ENCODE measurements around the gene SRMS.
A peak's percentile ranks its signal among the peaks of the same experiment; 100 is the strongest.

SRMS gene

DNA sequence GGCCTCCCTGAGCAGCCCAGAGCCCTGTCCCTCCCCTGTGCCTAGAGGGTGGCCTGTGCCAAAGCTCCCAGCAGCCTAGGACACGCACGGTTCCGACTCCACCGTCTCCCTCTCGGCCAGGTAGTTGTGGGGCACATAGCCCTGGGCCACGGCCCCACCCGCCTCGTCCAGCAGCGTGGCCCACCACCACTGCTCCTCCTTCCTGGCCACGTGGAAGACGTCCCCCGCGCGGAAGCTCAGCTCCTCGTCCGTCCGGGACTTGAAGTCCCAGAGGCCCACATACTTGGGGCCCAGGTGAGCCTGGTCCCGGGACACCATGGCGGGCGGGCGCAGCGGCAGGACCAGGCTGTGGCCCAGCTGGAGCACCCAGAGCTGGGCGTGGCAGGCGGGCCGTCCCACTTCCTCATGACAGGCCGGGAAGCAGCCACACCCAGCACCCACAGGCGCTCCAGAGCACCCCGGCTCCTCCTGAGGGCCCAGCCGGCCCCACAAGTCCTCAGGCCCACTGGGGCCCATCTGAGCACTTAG is 10.5 kb downstream of the SRMS start, which contains the start of gene PTK6:
TSS of gene PTK6 (minus strand) at position 380 of the 528 bp plus-strand sequence. CDS start at position 318, 62 bp downstream.
- no peak for DNase-seq

DNA sequence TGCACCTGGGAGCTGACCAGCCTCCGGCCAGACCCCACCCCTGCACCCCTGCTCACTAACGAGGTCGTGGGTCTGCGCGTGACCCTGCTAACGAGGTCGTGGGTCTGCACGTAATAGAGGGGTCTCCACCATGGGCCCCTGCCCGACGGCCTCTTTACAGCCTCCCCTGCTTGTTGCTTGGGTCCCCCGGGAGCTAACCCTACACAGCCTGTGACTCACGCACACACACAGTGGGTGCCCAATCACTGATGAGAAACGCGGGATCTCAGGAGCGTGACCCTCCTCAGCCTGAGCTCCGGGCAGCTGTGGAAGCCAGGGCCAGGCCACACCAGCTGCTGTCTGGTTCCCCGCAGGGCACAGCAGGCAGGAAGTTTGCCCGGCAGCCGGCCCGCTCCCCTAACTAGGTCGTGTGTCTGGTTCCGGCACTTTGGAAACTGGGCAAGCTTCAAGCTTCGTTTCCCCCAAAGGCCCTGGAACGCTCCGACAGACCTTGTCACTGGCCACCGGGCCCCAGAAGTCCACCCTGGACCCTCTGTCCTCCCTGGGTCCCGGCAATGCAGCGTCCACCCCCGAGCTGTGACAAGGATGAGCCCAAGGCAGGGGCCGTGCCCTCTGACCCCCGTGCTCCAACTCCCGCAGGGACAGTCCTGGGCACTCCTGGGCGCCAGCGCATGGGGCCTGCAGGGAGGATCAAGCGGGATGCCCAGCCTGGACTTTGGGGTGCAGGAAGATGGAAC is 11.1 kb downstream of the SRMS start:
- DNase-seq = no peak

DNA sequence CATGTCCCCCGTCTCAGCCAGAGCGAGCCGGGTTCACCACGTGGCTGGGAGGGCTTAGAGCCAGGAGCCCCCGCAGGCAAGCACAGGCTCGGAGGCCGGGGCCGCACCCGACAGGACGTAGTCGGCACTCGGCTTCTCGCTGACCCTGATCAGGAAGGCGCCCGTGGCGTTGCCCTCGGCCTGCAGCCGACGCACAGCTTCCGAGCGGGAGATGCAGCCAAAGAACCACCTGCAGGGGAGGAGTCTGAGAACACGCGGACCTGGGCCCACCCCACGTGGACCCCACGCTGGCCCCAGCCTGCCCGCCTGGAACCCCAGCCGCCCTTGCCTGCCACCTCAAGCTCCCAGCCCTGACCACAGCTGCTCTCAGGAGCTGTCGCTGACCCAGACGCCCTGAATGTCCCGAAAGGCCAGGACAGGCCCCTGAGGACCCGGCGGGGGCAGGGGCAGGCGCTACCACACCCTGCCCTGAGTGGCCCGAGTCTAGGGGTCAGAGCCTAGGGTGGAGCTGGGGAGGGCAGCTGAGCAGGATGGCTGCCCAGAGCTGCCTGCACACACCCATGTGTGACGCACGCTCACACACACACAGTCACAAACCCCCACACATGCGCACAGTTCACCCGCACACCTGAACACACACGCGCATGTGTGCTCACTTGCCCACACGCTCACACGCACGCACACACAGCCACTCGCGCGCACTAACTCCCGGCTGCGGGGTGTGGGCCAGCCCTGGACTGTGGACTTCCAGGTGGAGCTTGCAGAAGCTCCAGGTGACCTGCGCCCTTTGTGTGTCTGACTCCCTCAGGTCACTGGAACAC is 12.5 kb downstream of the SRMS start:
- DNase-seq = no peak

DNA sequence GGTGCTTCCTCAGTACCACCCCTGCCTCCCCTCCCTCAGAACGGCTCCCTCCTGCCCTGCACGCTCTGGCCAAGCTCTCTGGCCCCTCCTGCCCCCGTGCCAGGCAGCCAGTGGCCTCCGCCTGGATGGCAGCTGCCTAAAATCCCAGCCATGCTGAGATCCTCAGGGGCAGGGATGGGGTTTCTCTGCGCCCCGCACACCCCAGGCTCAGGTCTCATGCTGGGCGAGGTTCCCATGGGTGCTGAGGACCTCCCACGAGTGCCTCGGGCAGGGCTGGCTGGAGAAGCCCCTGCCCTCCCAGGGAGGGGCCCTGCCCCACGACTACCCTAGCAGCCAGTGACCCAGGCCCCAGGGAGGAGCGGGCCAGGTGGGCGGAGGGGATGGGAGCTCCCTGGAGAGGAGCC is 13.1 kb downstream of the SRMS start:
- no peak for DNase-seq

DNA sequence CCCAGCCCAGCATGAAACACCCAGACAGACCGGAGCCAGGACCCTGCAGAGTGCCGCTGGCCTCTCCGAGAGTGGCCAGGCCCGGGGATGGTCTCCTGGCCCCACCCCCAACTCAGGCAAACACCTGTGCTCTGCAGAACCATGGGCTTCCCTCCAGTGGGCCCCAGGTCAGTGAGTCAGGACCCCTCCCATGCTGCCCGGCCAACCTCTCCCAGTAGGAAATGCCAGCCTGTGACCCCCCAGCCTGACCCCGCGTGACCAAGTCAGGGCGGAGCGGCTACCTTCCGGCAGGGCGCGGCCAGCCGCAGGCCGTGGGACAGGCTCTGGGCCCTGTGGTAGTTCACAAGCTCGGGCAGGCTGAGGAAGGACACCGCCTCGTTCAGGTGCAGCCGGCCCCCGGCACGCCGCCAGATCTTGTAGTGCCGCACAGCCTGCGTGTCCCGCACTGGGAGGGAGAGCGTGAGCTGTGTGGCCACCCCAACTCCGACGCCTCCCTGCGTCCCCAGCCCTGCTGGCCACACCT is 13.6 kb downstream of the SRMS start:
- no peak for DNase-seq

DNA sequence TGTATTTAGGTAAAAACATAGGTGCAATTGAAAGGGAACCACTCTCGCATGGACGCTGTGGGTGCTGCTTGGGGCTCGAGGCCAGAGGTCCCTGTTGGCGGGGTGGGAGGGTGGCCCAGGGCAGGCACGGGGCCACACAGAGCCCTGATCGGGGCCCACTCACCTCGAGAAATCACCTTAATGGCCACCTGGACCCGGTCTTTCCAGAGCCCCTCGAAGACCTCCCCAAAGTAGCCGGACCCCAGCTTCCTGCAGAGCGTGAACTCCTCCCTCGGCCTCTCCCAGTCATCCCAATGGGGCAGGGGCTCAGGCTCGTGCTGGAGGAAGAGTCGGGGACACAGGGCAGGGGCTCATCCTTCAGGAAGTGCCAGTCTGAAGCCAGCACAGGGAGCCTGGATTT is 14.2 kb downstream of the SRMS start:
- no peak for DNase-seq

DNA sequence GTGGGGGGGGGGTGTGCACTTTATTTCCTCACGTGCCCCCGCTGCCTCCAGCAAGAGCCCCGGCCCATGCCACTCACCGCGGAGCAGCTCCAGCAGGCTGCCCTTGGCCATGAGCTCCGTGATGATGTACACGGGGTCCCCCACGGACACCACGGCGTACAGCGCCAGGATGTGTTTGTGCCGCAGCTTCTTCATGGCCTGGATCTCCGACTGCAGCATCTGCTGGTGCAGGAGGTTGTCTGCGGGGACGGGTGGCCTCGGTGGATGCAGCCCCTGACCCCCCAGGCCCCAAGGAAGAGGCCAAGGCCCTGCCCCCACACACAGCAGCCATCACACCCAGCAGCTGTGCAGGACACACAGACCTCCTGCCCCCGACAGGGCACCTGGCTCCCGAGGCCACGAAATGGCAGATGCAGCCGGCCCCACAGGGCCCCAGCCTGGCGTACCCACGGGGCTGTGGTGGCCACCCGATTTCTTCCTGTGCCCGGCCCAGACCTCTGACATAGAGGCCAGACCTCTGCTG is 15.0 kb downstream of the SRMS start:
- no peak for DNase-seq

DNA sequence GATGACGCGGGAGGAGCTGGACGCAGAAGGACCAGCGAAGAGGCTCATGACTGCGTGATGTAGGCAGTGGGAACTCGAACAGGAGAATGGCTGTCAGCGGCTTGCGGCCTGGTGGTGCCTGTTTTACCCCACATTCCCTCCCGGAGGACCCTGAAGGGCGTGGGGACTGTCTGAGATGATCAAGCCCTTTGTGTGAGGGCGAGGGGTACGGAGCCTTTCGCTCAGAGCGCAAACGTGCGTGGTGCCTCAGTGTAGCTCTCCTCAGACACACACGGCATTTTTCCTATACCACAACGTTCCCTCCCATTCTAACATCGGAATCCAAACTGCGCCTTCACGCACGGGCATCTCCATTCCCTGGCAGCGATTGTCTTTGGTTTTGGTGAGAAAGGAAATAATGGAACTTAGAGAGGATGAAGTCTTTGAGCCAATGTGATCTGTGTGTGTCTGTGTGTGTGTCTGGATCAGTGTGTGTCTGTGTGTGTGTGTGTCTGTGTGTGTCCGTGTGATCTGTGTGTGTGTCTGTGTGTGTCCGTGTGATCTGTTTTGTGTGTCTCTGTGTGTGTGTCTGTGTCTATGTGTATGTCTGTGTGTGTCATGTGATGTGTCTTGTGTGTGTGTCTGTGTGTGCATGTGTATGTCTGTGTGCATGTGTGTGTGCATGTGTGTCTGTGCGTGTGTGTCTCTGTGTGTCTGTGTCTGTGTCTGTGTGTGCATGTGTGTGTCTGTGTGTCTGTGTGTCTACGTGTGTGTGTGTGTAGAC is 15.7 kb downstream of the SRMS start:
- no peak for DNase-seq

DNA sequence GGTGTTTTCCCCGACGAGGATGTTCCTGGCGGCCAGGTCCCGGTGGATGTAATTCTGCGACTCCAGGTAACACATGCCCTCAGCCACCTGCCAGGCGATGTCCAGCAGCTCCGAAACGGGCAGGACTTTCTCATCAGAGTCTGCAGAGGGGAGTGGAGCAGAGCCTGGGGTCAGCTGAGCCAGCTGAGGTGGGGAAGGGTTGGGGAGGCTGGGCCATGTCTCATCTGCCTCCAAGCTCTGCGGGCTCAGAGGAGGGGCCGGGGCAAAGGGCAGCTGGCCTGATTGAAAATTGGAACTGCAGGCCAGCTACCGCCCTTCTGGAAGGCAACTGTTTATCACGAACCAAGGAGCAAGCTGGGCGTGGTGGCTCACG is 16.8 kb downstream of the SRMS start:
- DNase-seq = no peak

DNA sequence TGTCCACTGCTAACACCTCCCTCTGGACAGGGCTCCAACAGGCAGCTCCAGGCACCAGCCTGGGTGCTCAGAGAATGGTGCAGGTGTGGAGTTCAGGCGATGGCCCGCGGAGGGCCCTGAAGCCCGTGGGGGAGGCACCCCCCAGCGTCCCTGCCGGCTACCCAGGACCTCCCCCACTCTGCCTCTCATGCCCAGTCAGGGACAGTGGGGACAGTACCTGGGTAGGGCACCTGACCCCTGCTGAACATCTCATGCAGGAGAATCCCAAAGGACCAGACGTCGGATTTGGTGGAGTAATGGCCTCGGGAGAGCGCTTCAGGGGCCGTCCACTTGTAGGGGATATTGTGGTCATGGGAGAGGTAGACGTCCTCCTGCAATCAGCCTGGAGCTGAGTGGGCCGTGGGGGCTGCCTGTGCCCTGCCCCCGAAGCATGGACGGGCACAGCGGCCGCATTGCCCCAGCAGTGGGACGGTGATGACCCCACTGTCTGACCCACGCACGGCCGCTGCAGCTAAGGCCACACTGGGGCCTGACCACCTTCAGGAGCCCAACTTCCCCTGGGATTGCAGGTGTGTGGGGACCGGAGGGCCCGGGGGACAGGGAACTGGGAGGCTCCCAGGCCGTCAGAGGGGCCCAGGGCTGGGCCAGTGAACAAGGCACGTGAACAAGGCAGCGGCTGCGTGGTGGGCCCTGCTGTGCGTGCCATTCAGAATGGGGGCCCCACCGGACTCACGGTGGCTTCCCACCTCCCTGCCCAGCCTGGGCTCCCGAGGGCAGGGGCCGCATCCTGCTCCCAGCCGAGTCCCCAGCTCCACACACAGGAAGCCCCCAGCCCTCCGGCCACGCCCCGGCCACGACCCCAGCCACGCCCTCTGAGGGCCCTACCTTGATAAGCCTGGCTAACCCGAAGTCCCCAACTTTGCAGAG is 17.4 kb downstream of the SRMS start:
- DNase-seq = no peak

DNA sequence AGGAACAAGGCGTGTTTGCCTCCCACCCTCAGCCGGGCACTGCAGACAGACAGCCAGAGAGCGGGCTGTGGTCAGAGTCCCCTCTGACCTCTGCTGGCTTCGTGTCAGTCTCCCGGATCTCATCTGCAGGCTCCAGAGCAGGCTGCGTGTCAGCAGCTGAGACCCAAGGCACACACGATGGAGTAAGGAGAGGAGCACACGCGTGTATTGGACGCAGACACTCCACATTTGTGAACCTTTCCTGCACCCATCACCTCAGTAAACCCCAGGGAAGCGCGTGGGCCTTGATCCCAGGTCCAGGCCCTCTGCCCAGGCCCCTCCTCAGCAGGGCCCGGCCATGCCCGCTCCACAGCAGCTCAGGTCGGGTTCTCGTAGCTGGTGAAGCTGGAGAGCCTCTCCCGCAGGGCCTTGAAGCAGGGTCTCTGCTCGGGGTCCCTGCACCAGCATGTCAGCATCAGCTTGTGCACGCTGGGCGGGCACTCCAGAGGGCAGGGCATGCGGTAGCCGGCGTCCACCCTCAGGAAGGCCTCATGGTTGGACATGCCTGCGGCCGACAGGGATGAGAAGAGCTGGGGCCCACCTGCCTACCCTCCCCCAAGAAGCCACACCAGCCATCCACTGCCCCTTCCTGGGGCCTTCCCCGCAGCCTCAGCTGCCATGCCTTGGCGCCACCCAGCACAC is 18.2 kb downstream of the SRMS start:
- DNase-seq = no peak

DNA sequence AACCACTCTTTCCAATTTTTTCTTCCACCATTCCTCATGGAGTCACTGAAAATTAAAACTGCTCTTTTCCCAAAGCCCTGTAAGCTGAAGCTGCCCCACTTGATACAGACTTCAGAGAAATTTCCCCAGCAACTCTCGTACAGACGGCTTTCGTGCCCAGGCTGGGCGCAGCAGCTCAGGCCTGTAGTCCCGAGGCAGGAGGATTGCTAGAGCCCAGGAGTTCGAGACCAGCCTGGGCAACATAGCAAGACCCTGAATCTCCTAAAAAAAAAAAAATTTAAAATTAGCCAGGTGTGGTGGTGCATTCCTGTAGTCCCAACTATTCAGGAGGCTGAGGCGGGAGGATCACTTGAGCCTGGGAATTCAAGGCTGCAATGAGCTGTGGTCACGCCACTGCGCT is 20.4 kb downstream of the SRMS start:
- DNase-seq = no peak

DNA sequence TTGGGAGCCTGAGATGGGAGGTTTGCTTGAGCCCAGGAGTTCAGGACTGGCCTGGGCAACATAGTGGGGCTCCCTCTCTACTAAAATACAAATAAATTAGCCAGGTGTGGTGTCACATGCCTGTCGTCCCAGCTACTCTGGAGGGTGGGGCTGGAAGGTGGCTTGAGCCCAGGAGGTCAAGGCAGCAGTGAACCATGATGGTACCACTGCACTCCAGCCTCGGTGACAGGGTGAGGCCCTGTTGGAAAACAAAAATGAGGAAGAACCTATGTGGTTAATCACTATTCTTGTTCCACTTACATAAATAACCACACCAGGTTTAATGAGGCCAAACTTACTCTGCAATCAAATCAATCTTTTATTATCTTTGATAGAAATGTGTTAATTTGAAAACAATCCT is 21.6 kb downstream of the SRMS start:
- no peak for DNase-seq

DNA sequence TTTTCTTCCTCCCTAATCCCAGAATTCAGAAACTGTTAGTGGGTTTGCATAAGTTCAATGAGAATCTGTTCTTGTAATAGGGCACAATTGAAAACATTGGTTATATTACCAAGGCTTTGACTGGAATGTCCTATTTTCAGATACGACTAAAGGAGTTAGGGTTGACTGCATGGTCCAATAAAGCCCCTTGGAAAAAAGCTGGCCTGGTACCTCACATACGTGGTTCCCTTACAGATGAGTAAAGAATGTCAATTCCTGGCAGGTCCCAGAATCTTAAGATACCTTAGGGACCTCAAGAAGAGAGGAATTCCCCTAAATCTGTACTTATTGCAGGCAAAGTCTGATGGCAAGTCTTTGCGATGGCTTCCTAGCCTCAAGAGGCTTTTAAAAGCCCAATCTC is 22.4 kb downstream of the SRMS start:
- DNase-seq = no peak

DNA sequence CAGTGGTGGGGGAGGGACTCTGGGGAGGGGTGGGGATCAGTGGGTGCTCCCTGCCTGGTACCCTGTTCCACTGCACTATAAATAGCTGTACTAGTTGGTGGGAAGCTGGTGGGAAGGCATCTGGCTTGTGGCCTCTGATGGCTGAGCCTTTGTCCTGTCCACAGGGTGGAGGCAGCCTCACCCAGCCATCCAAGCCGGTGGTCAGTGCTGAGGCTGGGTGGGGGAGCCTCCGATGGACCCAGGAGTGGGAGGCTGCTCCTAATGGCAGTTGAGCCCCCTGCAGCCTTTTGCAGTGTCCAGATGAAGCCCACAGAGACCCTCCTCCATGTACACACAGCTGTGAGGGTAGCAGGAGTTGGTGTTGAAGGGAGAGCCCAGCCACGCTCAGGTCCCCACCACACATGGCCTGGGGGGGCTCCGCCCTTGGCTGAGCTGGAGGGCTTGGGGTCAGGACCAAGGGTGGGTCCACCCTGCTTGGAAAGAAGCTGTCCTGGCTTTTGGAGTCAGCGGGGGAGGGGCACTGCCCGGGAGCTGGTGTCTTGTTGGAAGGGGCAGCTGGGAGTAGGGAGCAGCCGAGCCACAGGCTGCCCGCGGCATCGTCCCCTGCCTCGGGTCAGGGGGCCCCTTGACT is 24.5 kb downstream of the SRMS start:
- no peak for DNase-seq

DNA sequence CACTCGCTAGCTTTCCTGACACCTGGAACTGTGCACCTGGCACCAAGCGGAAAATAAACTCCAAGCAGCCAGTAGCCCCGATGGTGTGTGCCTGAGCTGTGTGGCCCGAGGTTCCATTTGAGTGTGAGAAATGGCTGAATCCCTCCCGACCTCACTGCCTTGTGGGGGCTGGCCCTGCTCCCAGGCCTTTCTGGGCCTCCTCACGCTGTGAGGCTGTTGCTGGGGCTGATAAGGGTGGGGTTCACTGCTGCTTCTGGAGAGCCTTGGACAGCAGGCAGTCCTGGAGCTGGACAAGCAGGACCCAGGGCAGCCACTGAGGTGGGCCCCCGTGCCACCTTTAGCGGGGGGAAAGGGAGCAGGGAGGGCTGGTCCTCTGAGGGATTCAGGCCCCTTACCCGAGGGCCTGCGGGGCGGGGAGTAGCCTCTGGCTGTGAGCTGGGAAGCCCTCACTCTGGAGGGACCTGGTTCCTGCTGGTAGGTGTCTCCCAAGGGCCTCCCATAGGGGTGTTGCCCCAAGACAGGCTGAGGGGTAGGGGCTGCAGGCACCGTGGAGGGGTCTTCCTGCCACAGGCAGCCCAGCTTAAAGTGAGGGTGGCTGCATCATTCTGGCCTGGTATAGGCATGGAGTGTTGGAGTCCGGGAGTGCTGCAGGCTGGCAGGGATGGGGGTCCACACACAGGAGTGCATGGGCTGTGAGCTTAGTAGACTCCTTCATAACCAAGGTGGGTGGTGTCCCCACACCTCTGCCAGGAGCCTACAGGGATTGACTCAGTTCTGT is 25.3 kb downstream of the SRMS start:
- no peak for DNase-seq

DNA sequence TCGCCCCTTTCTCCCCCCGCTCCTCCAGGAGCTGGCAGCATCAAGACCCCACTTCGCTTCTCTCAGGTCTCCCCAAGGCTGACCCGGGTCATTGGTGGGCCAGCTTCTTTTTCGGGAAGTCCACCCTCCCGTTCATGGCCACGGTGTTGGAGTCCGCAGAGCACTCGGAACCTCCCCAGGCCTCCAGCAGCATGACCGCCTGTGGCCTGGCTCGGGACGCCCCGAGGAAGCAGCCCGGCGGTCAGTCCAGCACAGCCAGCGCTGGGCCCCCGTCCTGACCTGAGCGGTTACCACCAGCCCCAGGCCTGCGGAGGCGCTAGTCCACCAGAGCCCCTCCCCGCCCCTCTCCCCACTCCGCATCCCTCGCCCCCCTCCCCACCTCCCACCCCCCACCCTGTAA is 25.9 kb downstream of the SRMS start:
- DNase-seq = no peak

DNA sequence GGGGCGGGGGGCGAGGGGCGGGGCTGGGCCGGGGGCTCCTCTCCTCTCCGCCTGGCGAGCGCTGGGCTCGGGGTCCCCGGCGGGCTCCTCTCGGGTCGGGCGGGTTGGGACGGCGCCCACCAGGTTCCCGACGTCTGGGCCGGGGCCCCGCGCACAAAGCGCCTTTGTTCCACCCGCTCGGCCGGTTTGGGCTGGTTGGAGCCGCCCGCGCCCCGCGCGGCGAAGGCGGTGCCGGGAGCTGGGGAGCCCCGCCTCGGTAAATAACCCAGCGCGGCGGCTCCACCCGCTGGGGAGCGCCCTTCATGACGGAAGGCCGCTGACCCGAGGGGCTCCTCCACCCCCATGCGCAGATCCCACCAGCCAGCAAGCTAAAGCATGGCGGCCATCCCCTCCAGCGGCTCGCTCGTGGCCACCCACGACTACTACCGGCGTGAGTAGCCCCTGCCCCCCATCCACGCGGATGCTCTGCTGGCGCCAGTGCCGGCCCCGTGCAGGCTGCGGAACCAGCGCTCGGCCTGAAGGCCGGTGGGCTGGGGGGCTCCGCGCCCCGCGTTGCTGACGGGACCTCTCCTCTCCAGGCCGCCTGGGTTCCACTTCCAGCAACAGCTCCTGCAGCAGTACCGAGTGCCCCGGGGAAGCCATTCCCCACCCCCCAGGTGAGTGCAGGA is 26.5 kb downstream of the SRMS start:
- DNase-seq = peak; percentile 41 to 66 (median 55)

DNA sequence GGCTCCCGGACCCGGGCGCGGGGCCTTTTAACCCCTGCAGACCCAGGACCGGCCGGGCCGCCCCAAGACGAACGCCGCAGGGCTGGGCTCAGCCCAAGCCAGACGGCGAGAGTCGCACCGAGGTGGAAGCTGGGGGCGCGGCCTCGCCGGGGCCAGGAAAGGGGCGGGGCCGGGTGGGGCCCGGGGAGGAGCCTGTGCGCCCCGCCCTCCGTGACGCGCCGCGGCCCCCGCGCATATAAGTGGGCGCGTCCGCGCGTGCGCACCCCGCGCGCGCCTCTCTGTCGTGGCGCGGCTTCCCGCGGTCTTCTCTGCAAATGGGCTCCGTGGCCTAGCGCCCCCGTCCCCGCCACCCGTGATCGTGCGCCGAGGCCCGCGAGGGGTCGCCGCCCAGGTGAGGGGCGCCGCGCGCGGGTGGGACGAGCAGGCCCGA is 27.0 kb downstream of the SRMS start, which contains the start of gene PPDPF:
TSS of gene PPDPF (plus strand) at position 262 of the 430 bp plus-strand sequence. CDS start 544 bp downstream, outside the sequence.
- DNase-seq = peak; percentile 72 to 83 (median 82)
